C4-2B (cell line): ENCODE results near the gene ORMDL2.

ENCODE experiments used
- H3K27ac ChIP-seq: fragments of 450-650 bp; 2 replicates; pipeline ENCODE4 v1.5.1; 2017
- ZFX ChIP-seq: fragments of 450-650 bp; IDR thresholded peaks from 2 replicates; pipeline ENCODE4 v1.6.1; 2017
- TF ChIP-seq, protein P1 (sequence below): fragments of 450-650 bp; conservative IDR thresholded peaks from 2 replicates; pipeline ENCODE4 v1.5.1; 2017; ENCODE audit warnings: mild to moderate bottlenecking

Gene ORMDL2

DNA sequence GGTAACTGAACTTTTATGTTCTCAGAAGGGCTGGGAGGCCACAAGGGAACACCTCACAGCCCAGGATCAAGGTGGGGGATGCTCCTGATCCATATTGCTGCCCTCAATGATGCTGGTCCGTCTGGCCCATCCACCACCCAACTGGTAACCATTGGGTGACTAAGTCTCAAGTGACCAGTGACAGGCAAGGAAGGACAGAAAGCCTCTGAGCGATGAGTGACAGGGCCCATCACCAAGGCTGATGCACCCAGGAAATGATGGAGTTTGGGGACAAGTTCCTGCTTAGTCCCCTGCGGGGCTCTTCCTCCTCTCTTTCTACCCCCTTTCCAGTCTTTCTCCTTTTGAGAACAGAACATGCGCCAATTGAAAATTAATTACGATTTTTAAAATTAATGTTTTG lies 27.5 kb downstream of the ORMDL2 start:
- no peak overlapping the region for H3K27ac ChIP-seq

DNA sequence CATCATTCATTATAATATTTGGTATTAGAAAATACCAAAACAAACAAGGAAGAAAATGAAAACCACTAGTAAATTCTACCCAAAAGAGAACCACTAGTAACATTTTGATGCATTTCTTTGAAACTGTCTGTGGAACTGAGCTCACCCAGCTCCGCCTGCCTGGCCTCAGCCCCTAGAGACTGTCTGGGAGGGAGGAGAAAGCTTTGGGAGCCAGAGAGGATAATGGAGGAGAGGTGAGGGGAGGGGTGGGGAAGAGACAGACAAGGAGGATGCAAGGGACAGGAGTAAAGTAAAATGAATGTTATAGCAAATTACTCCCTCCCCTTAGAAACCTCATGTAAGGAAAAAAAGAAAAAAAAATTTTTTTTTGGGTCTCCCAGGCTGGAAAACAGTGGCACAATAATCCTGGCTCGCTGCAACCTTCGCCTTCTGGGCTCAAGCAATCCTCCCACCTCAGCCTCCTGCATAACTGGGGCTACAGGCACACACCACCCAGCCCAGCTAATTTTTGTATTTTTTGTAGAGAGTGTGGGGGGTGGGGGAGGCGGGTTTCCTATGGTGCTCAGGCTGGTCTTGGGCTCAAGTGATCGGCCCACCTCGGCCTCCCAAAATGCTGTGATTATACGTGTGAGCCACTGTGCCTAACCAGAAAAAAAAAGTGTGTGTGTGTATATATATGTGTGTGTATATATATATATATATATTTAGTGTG lies 28.1 kb downstream of the ORMDL2 start:
- TF ChIP-seq, protein P1, sequence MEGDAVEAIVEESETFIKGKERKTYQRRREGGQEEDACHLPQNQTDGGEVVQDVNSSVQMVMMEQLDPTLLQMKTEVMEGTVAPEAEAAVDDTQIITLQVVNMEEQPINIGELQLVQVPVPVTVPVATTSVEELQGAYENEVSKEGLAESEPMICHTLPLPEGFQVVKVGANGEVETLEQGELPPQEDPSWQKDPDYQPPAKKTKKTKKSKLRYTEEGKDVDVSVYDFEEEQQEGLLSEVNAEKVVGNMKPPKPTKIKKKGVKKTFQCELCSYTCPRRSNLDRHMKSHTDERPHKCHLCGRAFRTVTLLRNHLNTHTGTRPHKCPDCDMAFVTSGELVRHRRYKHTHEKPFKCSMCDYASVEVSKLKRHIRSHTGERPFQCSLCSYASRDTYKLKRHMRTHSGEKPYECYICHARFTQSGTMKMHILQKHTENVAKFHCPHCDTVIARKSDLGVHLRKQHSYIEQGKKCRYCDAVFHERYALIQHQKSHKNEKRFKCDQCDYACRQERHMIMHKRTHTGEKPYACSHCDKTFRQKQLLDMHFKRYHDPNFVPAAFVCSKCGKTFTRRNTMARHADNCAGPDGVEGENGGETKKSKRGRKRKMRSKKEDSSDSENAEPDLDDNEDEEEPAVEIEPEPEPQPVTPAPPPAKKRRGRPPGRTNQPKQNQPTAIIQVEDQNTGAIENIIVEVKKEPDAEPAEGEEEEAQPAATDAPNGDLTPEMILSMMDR = no peak
- TF ChIP-seq ZFX = no peak
- H3K27ac ChIP-seq = no peak overlapping the region

More for the DNA sequence above, 27.5 kb downstream of the ORMDL2 start:
- TF ChIP-seq ZFX = no peak
- TF ChIP-seq, protein P1 = no peak

DNA sequence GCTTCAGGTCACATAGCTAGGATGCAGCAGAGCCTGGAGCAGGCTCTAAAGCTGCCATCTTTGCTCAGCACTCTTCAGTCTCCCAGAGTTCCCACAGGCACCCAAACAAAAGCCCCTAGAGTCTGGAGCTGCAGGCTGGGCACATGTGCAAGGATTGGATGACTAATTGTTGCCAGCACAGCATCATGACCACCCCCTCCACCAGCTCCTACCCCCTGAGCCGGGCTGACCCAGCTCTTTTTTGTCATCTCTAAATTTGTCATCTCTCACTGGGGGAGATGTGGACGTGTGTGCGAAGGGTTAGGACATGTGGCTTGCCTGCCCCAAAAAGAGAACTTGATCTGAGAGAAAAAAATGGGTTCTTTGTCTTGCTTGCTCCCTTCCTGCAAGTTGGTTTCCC lies 29.2 kb downstream of the ORMDL2 start:
- H3K27ac ChIP-seq = no peak overlapping the region
- TF ChIP-seq, protein P1 = no peak

DNA sequence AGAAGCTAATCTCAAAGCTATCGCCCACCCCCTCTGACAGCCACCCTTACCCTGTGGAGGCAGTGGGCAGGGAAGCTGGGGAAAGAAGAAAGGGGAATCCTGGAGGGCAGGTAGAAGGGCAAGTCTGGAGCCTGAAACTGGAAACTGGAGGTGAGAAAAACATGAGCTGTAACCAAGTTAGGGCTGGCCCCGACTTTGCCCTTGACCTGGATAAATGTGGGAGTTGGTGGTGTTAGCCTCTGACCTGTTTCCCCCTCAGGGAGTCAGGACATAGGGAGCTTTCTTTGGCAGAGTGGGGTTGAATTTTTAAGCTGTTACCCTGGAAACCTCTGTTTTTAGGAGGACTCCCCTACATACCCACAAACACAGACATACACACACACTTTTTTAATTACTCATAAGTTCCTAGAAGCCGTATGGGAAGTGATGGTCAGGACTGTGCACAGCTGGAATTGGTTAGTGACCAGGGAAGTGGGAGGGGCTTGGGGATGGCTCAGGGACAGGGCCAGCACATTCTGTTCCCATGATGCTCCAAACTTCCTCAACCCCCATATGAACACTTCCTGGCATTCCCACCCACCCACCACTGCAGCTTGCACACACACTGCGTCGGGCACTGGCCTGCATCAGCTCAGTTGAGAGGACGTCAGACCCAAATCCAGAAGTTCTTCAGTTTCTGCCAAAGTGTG lies 29.9 kb downstream of the ORMDL2 start:
- no peak overlapping the region for H3K27ac ChIP-seq
- TF ChIP-seq, protein P1 = no peak
- TF ChIP-seq ZFX = no peak

DNA sequence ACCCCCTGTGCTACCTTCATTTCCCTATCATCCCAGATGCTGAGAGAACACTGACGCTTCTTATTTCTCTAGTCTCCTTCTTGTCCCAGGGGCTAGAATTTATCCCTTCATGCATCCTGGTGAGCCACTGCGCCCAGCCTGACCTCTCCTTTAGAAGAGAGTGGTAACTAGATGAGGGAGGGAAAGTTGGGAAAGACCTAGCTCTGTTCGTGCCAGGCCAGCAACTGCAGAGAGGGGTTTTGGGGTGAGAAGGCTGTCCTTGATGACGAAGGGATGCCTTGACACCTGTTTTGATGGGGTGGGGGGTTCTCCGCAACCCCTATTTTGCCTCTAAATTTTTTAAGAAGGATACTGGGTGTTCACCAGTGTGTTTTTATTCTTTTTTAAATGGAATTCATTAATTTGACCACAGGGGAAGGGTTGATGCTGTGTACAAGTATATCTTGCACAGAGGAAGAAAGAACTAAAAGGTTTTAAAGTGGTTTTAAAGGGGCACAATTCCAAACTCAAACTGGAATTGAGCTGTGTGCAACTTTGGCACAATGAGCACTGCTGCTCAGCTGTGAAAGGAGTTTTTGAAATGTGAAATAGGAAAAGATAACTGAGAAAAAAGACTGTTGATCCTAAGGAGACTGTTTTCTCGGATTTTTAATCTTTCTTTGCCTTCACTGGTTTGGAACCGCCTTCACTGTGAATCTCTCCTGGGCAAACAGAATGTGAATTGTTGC lies 31.9 kb downstream of the ORMDL2 start:
- no peak overlapping the region for H3K27ac ChIP-seq
- no peak for TF ChIP-seq ZFX
- TF ChIP-seq, protein P1 = no peak

DNA sequence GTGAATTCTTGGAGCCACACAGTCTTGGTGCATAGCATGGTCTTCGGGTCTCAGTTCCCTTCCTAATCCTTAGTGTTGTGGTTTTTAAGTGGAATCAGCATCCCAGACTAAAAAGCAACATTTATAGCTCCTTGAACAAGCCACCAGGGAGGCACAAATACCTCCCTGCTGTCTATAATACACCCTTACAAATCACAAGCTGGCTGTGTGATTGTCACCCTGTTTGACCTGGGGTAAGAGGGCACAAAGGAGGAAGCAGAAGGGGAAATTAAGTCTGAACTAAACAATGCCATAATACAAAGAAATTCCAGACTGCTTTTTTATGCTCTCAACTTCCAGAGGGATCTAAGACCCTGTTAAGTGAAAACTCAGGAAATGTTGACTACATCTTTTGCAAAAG lies 32.6 kb downstream of the ORMDL2 start:
- TF ChIP-seq, protein P1 = no peak
- no peak for TF ChIP-seq ZFX

DNA sequence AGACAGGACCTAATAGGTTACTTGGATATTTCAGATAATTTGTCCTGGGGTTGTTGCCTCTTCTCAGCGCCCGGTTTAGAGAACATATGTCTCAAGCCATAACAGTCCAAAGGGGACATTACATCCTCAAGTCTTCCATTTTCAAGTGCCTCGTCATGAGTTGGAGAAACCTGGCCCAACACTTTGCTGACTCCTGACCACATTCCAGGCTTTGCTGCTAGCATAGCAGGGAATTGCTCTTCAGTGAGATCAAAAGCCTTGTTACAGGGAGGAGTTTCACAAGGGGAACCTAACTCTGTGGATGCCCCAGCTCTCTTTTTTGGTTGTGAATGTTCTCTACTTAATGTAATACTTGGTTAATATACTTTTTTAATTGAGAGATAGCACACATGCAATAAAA lies 33.1 kb downstream of the ORMDL2 start:
- TF ChIP-seq, protein P1 = no peak
- no peak for TF ChIP-seq ZFX
- no peak overlapping the region for H3K27ac ChIP-seq

More for the DNA sequence above, 32.6 kb downstream of the ORMDL2 start:
- H3K27ac ChIP-seq = no peak overlapping the region
